ENCODE data around the gene LARGE1. TPM values are rescaled to one million over a fixed set of nuclear protein-coding genes. Genes with fewer than 3 reads are reported as not detected.

Gene LARGE1
- total RNA-seq, 4 donors from 2014 or later, result 18.7 to 82.1 (median 39.2) TPM

DNA sequence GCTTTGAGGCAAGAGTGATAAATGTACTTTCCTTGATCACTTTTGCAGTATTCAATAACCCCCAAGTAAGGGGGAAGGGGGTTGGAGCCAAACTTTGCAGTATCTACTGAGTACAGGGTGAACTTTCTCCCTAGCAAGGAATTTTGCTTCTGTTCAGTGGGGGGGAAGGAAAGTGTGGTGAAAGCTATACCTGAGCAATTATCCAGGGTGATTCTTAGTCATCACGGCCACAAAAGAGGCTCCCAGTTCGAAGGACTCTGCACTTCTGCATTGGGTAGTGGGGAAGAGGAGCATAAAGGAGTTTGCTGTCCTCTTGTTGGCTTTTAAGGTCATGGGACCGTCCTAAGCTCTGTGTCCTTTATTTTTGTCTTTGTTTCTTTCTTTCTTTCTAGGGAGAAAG lies 515.6 kb downstream of the LARGE1 start:
- Histone ChIP-seq H3K27ac (no peak overlapping the region), H3K9me3 (no peaks in the 10 kb centered on the region), H3K27me3 (no peaks in the 10 kb centered on the region), H3K36me3 (no peaks in the 10 kb centered on the region), H3K4me3 (no peak overlapping the region), H3K4me1 (no peaks in the 10 kb centered on the region)
- no peak for DNase-seq
- TF ChIP-seq CTCF (IDR thresholded peaks at IDR 0.05) (no peak), POLR2A (IDR thresholded peaks at IDR 0.05) (no peak)
- intact Hi-C loops (cut with DNase I; ENCODE audit: low total_unique reads), result no loop called here

GRCh38 chr22:33402325-33402724 lies 518.0 kb downstream of the LARGE1 start:
- H3K9me3 ChIP-seq, result no peaks in the 10 kb centered on the region
- TF ChIP-seq CTCF (IDR thresholded peaks at IDR 0.05) (no peak), POLR2A (IDR thresholded peaks at IDR 0.05) (no peak)
- no peaks in the 10 kb centered on the region for H3K4me1 ChIP-seq
- no peaks in the 10 kb centered on the region for H3K27me3 ChIP-seq
- no peak for DNase-seq
- H3K4me3 ChIP-seq, result no peak overlapping the region
- no peaks in the 10 kb centered on the region for H3K36me3 ChIP-seq
- intact Hi-C loops (cut with DNase I; ENCODE audit: low total_unique reads), result no loop called here
- no peak overlapping the region for H3K27ac ChIP-seq

- Histone ChIP-seq H3K4me1 (no peaks in the 10 kb centered on the region), H3K9me3 (no peaks in the 10 kb centered on the region), H3K27ac (no peak overlapping the region), H3K4me3 (no peak overlapping the region), H3K27me3 (no peaks in the 10 kb centered on the region), H3K36me3 (no peaks in the 10 kb centered on the region)
- intact Hi-C loops (cut with DNase I; ENCODE audit: low total_unique reads), result no loop called here
- DNase-seq, result no peak
- TF ChIP-seq POLR2A (IDR thresholded peaks at IDR 0.05) (no peak), CTCF (IDR thresholded peaks at IDR 0.05) (no peak)
These were observed 519.0 kb downstream of the LARGE1 start for GRCh38 chr22:33401291-33401690.

DNA sequence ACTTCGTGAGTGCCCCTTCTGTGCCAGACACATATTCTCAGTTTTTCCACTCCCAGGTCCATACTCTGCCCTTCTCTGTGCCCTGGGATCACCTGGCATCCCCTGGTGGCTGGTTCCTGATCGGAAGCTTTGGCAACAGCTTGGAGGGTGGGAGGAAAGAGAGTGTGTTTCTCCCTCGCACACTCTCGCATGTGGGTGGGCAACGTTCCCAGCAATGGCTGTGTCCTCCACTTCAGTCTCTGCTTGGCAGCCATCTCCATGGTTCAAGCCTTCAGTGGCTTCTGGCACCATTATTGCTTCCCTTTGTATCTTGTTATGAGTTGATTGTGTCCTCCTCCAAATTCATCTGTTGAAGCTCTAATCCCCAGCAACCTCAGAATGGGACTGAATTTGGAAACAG lies 519.4 kb downstream of the LARGE1 start:
- Histone ChIP-seq H3K27ac (no peak overlapping the region), H3K9me3 (no peaks in the 10 kb centered on the region), H3K4me1 (no peaks in the 10 kb centered on the region), H3K27me3 (no peaks in the 10 kb centered on the region), H3K36me3 (no peaks in the 10 kb centered on the region), H3K4me3 (no peak overlapping the region)
- intact Hi-C loops (cut with DNase I; ENCODE audit: low total_unique reads), result no loop called here
- no peak for DNase-seq
- TF ChIP-seq POLR2A (IDR thresholded peaks at IDR 0.05), result no peak
- TF ChIP-seq CTCF (IDR thresholded peaks at IDR 0.05), result no peak

DNA sequence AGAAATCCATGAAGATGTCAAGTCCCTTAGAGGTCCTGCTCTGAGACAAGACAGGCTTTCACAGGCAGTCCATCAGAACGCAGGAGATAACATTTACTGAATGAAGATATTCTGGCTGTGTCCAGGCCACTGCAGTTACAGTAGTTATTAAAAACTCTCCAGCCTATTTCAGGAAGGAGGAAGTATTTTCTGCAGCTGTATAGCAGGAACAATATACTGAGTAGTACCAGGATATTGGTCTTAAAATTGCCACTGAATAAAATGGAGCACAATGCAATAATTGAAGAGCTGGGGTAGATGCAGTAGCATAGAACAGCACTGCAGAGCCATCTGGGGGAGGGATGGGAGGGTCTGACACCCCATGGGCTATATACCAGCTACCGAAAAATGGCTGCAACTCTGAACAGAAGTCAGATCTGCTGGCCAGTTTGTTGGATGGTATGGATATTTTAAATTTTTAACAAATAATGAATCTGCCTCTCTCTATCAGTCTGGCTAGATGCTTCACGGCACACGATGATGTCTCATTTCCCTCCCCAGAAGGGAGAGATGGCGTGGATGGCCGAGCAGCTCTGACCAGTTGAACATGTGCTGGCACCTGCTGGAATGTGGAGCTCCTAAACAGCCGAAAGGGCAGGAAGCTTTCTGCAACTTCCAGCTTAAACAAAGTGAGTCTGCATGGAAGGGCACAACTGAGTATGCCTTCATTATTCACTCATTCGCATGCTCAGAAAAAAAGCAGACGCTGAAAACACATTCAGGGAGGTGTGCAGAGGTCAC lies 520.0 kb downstream of the LARGE1 start:
- intact Hi-C loops (cut with DNase I; ENCODE audit: low total_unique reads), result no loop called here
- no peak overlapping the region for H3K27ac ChIP-seq
- no peaks in the 10 kb centered on the region for H3K4me1 ChIP-seq
- DNase-seq, result no peak
- H3K27me3 ChIP-seq, result no peaks in the 10 kb centered on the region
- TF ChIP-seq POLR2A (IDR thresholded peaks at IDR 0.05) (no peak), CTCF (IDR thresholded peaks at IDR 0.05) (no peak)
- H3K4me3 ChIP-seq, result no peak overlapping the region
- no peaks in the 10 kb centered on the region for H3K9me3 ChIP-seq
- no peaks in the 10 kb centered on the region for H3K36me3 ChIP-seq

Data from uterus (tissue), 4 donors.